ENCODE data around the gene TMEM145. TPM values are rescaled to one million over a fixed set of nuclear protein-coding genes. Genes with fewer than 3 reads are reported as not detected.

The TMEM145 gene
- total RNA-seq, 2 donors from 2014 or later, result 0.85 TPM; not detected in 1

DNA sequence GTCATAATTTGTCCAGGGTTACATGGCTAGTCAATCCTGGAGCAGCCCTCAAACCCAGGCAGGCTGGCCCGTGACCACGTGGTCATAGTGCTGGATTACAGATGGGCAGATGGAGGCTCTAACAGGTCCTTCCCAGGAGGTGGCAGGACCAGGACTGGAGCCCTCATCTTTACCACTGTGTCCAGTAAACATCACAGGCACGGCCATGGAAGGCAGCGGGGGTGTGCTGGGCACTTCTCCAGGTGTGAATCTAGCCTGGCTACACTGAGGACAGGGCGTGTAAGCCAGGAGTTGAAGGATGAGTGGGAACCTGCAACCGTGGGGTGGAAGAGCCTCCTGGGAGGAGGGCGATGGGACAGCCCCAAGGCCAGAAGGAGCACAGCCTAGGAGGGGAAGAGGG lies 38.0 kb upstream of the TMEM145 start:
- Histone ChIP-seq H3K4me3 (no peak overlapping the region), H3K4me1 (replicated peaks) (peaks cover 22% of the 10 kb centered on the region), H3K27ac (no peak overlapping the region), H3K27me3 (replicated peaks; ENCODE audit: insufficient read depth) (no peaks in the 10 kb centered on the region), H3K9me3 (no peaks in the 10 kb centered on the region), H3K36me3 (peaks cover 15 to 17% of the 10 kb centered on the region in 2 donors)
- intact Hi-C loops (cut with DNase I), result no loop called here
- 50% methylated on average over 7 of the region's 7 CpGs for WGBS
- TF ChIP-seq POLR2AphosphoS5 (IDR thresholded peaks at IDR 0.05) (no peak), POLR2A (IDR thresholded peaks at IDR 0.05) (no peak)
- TF ChIP-seq, protein P1, sequence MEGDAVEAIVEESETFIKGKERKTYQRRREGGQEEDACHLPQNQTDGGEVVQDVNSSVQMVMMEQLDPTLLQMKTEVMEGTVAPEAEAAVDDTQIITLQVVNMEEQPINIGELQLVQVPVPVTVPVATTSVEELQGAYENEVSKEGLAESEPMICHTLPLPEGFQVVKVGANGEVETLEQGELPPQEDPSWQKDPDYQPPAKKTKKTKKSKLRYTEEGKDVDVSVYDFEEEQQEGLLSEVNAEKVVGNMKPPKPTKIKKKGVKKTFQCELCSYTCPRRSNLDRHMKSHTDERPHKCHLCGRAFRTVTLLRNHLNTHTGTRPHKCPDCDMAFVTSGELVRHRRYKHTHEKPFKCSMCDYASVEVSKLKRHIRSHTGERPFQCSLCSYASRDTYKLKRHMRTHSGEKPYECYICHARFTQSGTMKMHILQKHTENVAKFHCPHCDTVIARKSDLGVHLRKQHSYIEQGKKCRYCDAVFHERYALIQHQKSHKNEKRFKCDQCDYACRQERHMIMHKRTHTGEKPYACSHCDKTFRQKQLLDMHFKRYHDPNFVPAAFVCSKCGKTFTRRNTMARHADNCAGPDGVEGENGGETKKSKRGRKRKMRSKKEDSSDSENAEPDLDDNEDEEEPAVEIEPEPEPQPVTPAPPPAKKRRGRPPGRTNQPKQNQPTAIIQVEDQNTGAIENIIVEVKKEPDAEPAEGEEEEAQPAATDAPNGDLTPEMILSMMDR (IDR thresholded peaks at IDR 0.05), result no peak
- no peak for DNase-seq (ENCODE audit: low spot score)

DNA sequence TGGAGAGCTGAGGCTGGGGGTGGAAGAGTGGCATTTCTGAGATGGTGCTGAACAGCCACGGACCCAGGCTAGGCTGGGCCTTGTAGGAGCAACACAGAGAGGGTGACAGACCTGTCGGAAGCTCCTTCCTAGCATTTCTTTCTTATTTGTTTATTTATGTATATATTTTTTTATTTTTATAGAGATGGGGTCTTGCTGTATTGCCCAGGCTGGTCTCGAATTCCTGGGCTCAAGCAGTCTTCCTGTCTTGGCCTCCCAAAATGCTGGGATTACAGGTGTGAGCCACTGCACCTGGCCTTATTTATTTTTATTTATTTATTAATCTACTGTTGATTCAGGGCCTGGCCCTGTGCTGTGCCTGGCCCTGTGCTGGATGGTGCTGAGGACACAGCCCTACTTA lies 37.6 kb upstream of the TMEM145 start:
- intact Hi-C loops (cut with DNase I), result no loop called here
- Histone ChIP-seq H3K4me1 (replicated peaks) (peaks cover 22% of the 10 kb centered on the region), H3K4me3 (no peak overlapping the region), H3K9me3 (no peaks in the 10 kb centered on the region), H3K27ac (no peak overlapping the region), H3K27me3 (replicated peaks; ENCODE audit: insufficient read depth) (no peaks in the 10 kb centered on the region), H3K36me3 (peaks cover 15 to 17% of the 10 kb centered on the region in 2 donors)
- DNase-seq (ENCODE audit: low spot score), result no peak
- WGBS, result 85% methylated on average over 3 of the region's 3 CpGs
- TF ChIP-seq POLR2AphosphoS5 (IDR thresholded peaks at IDR 0.05), result no peak
- TF ChIP-seq POLR2A (IDR thresholded peaks at IDR 0.05), result no peak
- TF ChIP-seq, protein P1 (IDR thresholded peaks at IDR 0.05), result no peak

DNA sequence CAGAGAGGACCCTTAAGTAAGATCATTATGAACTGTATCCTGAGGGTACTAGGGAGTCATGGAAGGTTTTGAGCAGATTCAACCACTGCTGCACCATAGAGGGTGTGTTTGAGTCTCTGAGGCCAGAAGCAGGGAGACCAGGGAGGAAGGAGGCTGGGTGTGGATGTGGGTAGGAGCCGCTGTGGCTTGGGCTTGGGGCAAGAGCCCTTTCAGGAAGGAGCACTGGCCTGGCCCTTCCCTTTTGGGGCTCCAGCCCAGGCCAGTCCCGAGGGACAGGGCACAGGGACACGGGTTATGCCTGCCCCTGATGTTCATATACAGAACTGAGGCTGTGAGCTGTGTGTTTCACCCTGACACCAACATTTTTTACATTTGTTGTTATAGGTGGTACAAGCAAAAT lies 36.8 kb upstream of the TMEM145 start:
- no peak for DNase-seq (ENCODE audit: low spot score)
- H3K4me3 ChIP-seq, result no peak overlapping the region
- no peak for TF ChIP-seq POLR2AphosphoS5 (IDR thresholded peaks at IDR 0.05)
- no peak for TF ChIP-seq POLR2A (IDR thresholded peaks at IDR 0.05)
- TF ChIP-seq, protein P1 (IDR thresholded peaks at IDR 0.05), result no peak
- no peaks in the 10 kb centered on the region for H3K9me3 ChIP-seq
- H3K27ac ChIP-seq, result peak overlapping the region; percentile 91 to 98
- H3K36me3 ChIP-seq, result peaks cover 15 to 17% of the 10 kb centered on the region in 2 donors
- 68% methylated on average over 3 of the region's 3 CpGs for WGBS
- peaks cover 21% of the 10 kb centered on the region for H3K4me1 ChIP-seq (replicated peaks)
- intact Hi-C loops (cut with DNase I), result no loop called here
- no peaks in the 10 kb centered on the region for H3K27me3 ChIP-seq (replicated peaks; ENCODE audit: insufficient read depth)

DNA sequence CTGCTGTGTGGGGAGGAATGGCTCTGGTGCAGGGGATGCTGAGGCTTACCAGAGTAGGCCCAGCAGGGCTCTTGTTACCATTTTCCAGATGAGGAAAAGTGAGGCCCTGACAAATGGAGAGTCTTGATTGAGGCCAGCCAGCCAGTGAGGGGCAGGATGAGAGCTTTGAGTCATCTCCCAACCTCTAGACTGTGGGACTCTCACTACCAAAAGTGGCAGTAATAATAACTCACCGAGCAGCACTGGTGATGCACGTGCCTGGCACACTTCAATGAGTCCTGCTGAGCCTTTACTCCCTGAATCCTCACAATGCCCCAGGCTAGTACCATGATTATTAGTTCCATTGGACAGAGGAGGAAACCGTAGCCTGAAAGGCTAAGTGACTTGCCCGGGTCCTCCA lies 36.3 kb upstream of the TMEM145 start:
- no peak overlapping the region for H3K4me3 ChIP-seq
- DNase-seq (ENCODE audit: low spot score), result no peak
- H3K36me3 ChIP-seq, result peaks cover 15 to 17% of the 10 kb centered on the region in 2 donors
- peaks cover 26% of the 10 kb centered on the region for H3K4me1 ChIP-seq (replicated peaks)
- intact Hi-C loops (cut with DNase I), result no loop called here
- no peaks in the 10 kb centered on the region for H3K9me3 ChIP-seq
- 63% methylated on average over 4 of the region's 4 CpGs for WGBS
- H3K27me3 ChIP-seq (replicated peaks; ENCODE audit: insufficient read depth), result no peaks in the 10 kb centered on the region
- TF ChIP-seq, protein P1 (IDR thresholded peaks at IDR 0.05), result no peak
- no peak for TF ChIP-seq POLR2A (IDR thresholded peaks at IDR 0.05)
- no peak for TF ChIP-seq POLR2AphosphoS5 (IDR thresholded peaks at IDR 0.05)
- H3K27ac ChIP-seq, result peak overlapping the region; percentile 91 to 98

DNA sequence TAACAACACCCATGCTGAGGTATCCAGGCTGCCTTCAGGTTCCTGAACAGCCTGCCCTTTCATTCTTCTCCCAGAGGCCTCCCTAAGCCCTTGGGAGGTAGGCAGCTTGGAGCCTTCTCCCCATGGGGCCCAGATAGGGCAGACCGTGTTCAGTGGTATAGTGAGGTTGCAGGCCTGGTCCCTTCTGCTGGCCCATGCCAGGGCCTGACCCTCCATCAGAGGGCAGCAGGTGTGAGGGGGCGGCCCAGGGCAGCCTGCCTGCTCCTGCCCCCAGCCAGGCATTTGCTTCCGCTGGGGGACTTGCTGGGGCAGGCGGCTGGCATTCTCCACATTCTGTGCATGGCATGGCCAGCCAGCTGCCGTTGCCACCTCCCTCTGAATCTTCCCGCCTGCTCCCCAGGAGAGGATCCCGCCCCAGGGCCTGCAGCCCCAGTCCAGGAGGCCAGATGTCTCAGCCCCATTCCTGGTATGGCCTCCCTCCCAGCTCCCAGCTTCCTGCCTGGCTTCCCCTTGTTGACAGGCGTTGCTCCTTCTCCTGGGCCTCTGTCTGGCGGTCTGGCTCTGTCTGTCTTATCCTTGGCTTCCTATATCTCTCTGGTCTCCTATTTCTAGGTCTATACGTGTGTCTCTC lies 35.2 kb upstream of the TMEM145 start:
- H3K4me1 ChIP-seq (replicated peaks), result peaks cover 30% of the 10 kb centered on the region
- WGBS, result 22% methylated on average over 10 of the region's 10 CpGs

More for the DNA sequence above, 35.2 kb upstream of the TMEM145 start:
- intact Hi-C loops (cut with DNase I), result loop anchor here (2.0 kb wide), 1 partner anchor 31 kb away; no protein-coding TSS in a partner anchor
- Histone ChIP-seq H3K9me3 (no peaks in the 10 kb centered on the region), H3K27me3 (replicated peaks; ENCODE audit: insufficient read depth) (no peaks in the 10 kb centered on the region), H3K27ac (peak overlapping the region; percentile 91 to 98), H3K36me3 (peaks cover 9 to 12% of the 10 kb centered on the region in 2 donors), H3K4me3 (no peak overlapping the region)
- TF ChIP-seq, protein P1 (IDR thresholded peaks at IDR 0.05), result no peak
- peak; percentile 54 for TF ChIP-seq POLR2AphosphoS5 (IDR thresholded peaks at IDR 0.05)
- TF ChIP-seq POLR2A (IDR thresholded peaks at IDR 0.05), result peak; percentile 40
- peak; percentile 68 for DNase-seq (ENCODE audit: low spot score)

Measured in prostate gland (tissue), 2 donors.